ENCODE measurements around the gene CLSTN2. TPM values are rescaled to one million over a fixed set of nuclear protein-coding genes. Genes with fewer than 3 reads are reported as not detected.

The CLSTN2 gene
- total RNA-seq, 1 donor from 2014 or later: 65.0 TPM

- Mint-ChIP-seq H3K9me3 (ENCODE audit: low read depth) (peaks cover 7% of the 10 kb centered on the region), H3K27me3 (ENCODE audit: low read depth) (no peaks in the 10 kb centered on the region), H3K4me1 (ENCODE audit: low read depth) (peaks cover 16% of the 10 kb centered on the region), H3K36me3 (ENCODE audit: low read depth) (no peaks in the 10 kb centered on the region), H3K27ac (ENCODE audit: unreplicated experiment) (no peak overlapping the region), H3K4me3 (ENCODE audit: unreplicated experiment) (no peak overlapping the region)
- TF ChIP-seq CTCF (IDR thresholded peaks at IDR 0.05): no peak
- DNase-seq (ENCODE audit: low spot score): no peak
These were observed 284.3 kb downstream of the CLSTN2 start for GRCh38 chr3:140219291-140219690.

- peaks cover 7% of the 10 kb centered on the region for H3K9me3 Mint-ChIP-seq (ENCODE audit: low read depth)
- no peak overlapping the region for H3K4me3 Mint-ChIP-seq (ENCODE audit: unreplicated experiment)
- H3K36me3 Mint-ChIP-seq (ENCODE audit: low read depth): no peaks in the 10 kb centered on the region
- H3K4me1 Mint-ChIP-seq (ENCODE audit: low read depth): peaks cover 16% of the 10 kb centered on the region
- TF ChIP-seq CTCF (IDR thresholded peaks at IDR 0.05): peak; percentile 35
- H3K27ac Mint-ChIP-seq (ENCODE audit: unreplicated experiment): no peak overlapping the region
- no peak for DNase-seq (ENCODE audit: low spot score)
- H3K27me3 Mint-ChIP-seq (ENCODE audit: low read depth): no peaks in the 10 kb centered on the region
These were observed 285.0 kb downstream of the CLSTN2 start for GRCh38 chr3:140219923-140220452.

- peaks cover 12% of the 10 kb centered on the region for H3K9me3 Mint-ChIP-seq (ENCODE audit: low read depth)
- H3K4me1 Mint-ChIP-seq (ENCODE audit: low read depth): peaks cover 23% of the 10 kb centered on the region
- H3K36me3 Mint-ChIP-seq (ENCODE audit: low read depth): peaks cover 4% of the 10 kb centered on the region
- TF ChIP-seq CTCF (IDR thresholded peaks at IDR 0.05): no peak
- no peak for DNase-seq (ENCODE audit: low spot score)
- peak overlapping the region; percentile 27 for H3K27ac Mint-ChIP-seq (ENCODE audit: unreplicated experiment)
- H3K27me3 Mint-ChIP-seq (ENCODE audit: low read depth): no peaks in the 10 kb centered on the region
- no peak overlapping the region for H3K4me3 Mint-ChIP-seq (ENCODE audit: unreplicated experiment)
These were observed 288.2 kb downstream of the CLSTN2 start for GRCh38 chr3:140223197-140223596.

- no peak for TF ChIP-seq CTCF (IDR thresholded peaks at IDR 0.05)
- Mint-ChIP-seq H3K36me3 (ENCODE audit: low read depth) (peaks cover 8% of the 10 kb centered on the region), H3K27ac (ENCODE audit: unreplicated experiment) (peak overlapping the region; percentile 76), H3K27me3 (ENCODE audit: low read depth) (no peaks in the 10 kb centered on the region), H3K9me3 (ENCODE audit: low read depth) (peaks cover 16% of the 10 kb centered on the region), H3K4me3 (ENCODE audit: unreplicated experiment) (no peak overlapping the region), H3K4me1 (ENCODE audit: low read depth) (peaks cover 23% of the 10 kb centered on the region)
- no peak for DNase-seq (ENCODE audit: low spot score)
These were observed 288.6 kb downstream of the CLSTN2 start for GRCh38 chr3:140223631-140224030.

GRCh38 chr3:140224307-140224706, 289.3 kb downstream of the CLSTN2 start:
- Mint-ChIP-seq H3K36me3 (ENCODE audit: low read depth) (peaks cover 8% of the 10 kb centered on the region), H3K27me3 (ENCODE audit: low read depth) (no peaks in the 10 kb centered on the region), H3K4me1 (ENCODE audit: low read depth) (peaks cover 23% of the 10 kb centered on the region), H3K27ac (ENCODE audit: unreplicated experiment) (no peak overlapping the region), H3K4me3 (ENCODE audit: unreplicated experiment) (no peak overlapping the region), H3K9me3 (ENCODE audit: low read depth) (peaks cover 18% of the 10 kb centered on the region)
- DNase-seq (ENCODE audit: low spot score): no peak
- no peak for TF ChIP-seq CTCF (IDR thresholded peaks at IDR 0.05)
